LNCAP (cell line): ENCODE measurements around the gene ZSWIM7.

ENCODE experiments used
- TF ChIP-seq, protein P1 (sequence below): fragments of 450-650 bp; IDR thresholded peaks from 2 replicates; pipeline ENCODE4 v1.5.1; 2017; ENCODE audit warnings: mild to moderate bottlenecking

The ZSWIM7 gene

GRCh38 chr17:15972497-15972951 is 27.0 kb downstream of the ZSWIM7 start:
- TF ChIP-seq, protein P1, sequence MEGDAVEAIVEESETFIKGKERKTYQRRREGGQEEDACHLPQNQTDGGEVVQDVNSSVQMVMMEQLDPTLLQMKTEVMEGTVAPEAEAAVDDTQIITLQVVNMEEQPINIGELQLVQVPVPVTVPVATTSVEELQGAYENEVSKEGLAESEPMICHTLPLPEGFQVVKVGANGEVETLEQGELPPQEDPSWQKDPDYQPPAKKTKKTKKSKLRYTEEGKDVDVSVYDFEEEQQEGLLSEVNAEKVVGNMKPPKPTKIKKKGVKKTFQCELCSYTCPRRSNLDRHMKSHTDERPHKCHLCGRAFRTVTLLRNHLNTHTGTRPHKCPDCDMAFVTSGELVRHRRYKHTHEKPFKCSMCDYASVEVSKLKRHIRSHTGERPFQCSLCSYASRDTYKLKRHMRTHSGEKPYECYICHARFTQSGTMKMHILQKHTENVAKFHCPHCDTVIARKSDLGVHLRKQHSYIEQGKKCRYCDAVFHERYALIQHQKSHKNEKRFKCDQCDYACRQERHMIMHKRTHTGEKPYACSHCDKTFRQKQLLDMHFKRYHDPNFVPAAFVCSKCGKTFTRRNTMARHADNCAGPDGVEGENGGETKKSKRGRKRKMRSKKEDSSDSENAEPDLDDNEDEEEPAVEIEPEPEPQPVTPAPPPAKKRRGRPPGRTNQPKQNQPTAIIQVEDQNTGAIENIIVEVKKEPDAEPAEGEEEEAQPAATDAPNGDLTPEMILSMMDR, result no peak

- TF ChIP-seq, protein P1, result no peak
Observed at GRCh38 chr17:15971882-15972281, 27.6 kb downstream of the ZSWIM7 start.

DNA sequence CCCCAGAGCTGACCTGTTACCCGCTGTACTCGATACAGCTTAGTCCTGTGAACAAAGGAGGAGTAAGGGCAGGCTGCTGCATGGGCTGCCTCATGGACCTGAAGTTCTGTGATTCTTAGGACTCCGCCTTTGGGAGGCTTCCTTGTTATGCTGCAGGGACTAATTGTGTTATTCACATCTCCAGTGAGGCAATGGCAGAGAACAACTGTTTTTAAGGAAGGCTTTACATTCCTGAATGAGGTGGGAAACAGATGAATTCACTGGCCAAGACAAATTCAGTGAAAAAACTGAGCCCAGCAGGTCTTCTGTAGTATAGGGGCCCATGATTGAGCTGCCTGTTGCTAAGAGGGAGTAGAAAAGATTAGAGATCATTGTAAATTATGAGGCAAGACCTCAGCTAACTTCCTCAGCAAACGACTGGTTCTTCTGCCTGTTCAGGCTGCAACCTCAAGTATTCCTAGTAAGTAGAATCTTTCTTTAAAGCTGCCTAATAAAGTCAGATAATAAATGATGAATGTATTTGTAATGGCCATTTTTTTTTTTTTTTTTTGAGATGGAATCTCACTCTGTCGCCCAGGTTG is 28.3 kb downstream of the ZSWIM7 start:
- TF ChIP-seq, protein P1, result no peak

DNA sequence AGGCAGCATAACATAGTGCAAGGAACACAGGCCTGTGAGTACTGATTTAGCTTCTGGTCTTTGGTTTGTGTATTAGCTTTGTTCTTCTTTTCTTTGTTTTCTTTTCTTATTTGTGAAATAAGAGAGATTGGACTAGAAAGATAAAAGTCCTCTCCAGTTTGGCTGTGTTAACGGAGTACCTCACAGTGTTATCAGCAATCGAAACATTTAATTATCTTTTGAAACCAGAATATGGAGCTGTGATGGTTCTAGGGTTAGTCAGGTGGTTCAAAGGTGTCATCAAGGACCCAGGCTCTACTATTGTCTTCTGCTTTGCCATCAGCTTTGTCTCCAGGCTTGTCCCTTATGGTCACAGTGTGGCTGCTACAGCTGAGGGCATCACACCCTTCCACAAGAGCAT is 29.0 kb downstream of the ZSWIM7 start:
- TF ChIP-seq, protein P1, result no peak

- TF ChIP-seq, protein P1, result no peak
Observed at GRCh38 chr17:15969463-15969862, 30.0 kb downstream of the ZSWIM7 start.

DNA sequence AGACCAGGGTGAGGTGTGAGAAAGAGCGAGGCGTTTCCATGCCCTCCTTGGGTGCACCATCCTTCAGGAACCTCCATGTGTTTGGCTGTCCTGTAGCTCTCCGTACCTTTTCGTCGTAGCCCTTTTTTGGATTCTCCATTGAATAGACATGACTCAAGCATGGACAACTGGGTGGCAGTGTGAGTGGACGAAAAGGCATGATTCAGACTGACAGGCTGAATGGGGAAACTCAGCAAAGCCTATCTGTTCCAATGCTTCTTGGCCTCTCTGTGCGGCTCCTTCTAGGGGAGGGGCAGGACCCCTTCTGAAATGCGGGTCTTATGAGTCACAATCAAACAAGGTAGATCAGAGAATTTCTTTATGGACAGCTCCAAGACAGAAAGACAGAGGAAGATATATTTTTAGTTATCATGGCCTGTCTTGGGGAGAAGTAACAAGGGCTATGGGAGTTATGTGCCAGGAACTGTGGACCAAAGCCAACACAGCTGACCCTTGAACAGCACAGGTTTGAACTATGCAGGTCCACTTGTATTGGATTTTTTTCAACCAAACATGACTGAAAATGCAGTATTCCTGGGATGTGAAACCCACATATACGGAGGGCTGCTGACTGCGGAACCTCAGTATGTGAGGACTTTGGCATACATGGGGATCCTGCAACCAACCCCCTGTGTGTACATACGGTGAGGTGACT is 31.7 kb downstream of the ZSWIM7 start:
- TF ChIP-seq, protein P1, result no peak

DNA sequence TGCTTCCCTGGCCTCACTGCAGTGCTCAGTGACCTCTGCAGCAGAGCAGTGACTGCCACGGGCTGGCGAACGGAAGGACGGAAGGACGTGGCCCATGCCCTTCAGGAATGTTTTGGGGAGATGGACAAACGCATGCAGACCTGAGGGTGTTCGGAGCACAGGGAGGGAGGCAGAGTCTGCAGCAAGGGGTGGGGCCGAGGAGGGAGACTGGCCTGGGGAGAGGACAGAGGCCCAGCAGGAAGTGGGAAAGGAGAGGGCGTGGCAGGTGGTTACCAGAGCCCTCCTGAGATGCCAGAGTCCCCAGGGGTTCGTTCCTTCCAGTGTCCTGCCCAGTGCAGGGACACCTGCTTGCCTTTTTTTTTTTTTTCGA is 32.6 kb downstream of the ZSWIM7 start:
- TF ChIP-seq, protein P1, result no peak
